Iris pigment epithelial cell (primary cell): Measurements from ENCODE around the gene ZNF410.
"Not testable (repeated sequence)": the region's sequence is repeated elsewhere in the genome, so short reads cannot be mapped to it uniquely, and the experiment has no call there.

ENCODE experiments used
- DNase-seq: peaks from one replicate; pipeline ENCODE4 v3.0.0-alpha.2; 2011; ENCODE audit warnings: low read depth

The ZNF410 gene

GRCh38 chr14:73887694-73888459 is 1.2 kb downstream of the ZNF410 start:
- no peak for DNase-seq

- DNase-seq, result peak; percentile 14
These were observed 1.7 kb downstream of the ZNF410 start for GRCh38 chr14:73888460-73888725.

GRCh38 chr14:73888971-73889370 is 2.3 kb downstream of the ZNF410 start:
- DNase-seq, result no peak

- DNase-seq, result no peak
These were observed 2.7 kb downstream of the ZNF410 start for GRCh38 chr14:73889376-73889775.

DNA sequence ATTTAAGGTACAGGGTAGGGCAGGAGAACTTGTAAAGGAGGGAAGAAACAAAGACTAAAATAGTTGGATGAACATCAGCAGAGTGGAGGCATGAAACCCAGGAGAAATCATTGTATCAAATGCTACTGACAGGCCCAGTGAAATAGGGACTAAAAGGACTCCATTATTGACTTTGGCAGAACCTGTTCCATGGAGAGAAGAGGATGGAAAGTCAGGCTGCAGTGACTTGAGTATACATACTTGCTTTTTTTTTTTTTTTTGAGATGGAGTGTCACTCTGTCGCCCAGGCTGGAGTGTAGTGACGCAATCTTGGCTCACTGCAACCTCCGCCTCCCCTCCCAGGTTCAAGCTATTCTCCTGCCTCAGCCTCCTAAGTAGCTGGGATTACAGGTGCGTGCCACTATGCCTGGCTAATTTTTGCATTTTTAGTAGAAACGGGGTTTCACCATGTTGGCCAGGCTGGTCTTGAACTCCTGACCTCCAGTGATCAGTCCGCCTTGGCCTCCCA is 7.6 kb downstream of the ZNF410 start:
- DNase-seq, result not testable (repeated sequence)

DNA sequence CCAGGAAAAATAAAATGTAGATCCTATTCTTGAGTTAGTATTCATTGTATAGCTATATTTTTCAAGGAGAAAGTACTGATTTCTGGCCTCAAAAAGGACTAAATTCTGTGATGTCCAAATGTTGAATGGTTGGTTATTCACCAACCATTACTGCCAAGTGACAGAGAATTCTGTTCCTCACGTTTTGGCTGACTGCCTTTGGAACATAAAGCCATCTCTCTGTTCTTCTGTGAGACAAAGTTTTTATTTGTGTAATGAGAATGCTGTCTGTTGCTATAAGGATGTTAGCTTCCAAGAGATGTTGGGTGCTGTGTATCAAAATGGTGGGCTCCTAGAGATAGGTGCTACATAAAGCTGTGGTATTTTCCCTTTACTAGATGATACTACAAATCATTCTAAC is 9.3 kb downstream of the ZNF410 start:
- DNase-seq, result no peak

DNA sequence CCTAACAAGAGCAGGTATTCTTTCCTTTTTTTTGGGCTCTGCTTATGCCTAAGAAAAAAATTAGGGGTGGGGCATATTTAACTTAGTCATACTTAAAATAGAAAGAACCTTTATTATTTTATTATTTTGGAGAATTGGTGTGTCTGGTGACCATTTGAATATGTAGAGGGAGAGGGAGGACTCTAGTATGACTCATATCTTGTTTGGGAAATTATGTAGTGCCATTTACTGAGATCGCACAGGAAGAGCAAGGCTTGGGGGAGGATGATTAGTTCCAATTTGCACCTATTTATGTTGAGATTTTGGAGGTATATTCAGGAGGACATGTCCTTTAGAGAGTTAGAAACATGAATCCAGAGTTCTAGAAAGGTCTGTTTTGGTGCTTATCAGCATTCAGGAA is 9.9 kb downstream of the ZNF410 start:
- DNase-seq, result peak; percentile 36

DNA sequence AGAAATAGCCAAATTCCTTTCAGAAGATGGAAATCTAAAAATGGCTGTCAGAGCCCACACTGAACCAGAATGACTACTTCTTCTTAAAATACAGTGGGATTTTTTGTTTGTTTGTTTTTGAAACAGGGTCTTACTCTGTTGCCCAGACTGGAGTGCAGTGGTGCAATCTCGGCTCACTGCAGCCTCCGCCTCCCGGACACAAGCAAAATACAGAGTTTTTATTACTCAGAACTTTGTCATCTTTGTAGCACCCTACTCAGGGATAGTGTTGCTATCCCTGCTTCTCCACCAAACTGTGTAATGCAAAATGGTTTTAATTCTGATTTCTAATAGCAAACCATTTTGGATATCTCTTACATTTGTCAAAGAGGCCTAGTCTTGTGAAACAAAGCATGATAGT is 16.4 kb downstream of the ZNF410 start:
- DNase-seq, result peak; percentile 30

DNA sequence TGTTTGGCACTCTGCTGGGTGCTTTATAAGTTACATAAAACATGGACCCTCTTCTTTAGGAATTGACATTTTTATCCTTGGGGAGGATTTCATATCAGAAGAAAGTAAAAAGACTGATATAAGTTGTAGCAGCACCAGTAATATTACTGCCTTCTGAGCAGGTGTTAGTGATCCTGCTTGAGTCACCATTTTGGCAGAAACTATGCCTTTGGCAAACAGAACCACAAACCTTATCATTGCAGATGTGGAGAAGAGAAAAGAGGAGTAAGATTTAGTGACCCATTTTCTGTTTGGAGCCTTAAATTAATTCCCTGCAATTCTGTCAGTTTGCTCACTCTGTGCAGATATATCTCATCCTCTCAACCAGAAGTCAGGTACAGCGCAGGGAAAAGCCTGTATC is 23.0 kb downstream of the ZNF410 start:
- DNase-seq, result peak; percentile 37

- DNase-seq, result peak; percentile 74
These were observed 26.6 kb downstream of the ZNF410 start for GRCh38 chr14:73913256-73913655.

DNA sequence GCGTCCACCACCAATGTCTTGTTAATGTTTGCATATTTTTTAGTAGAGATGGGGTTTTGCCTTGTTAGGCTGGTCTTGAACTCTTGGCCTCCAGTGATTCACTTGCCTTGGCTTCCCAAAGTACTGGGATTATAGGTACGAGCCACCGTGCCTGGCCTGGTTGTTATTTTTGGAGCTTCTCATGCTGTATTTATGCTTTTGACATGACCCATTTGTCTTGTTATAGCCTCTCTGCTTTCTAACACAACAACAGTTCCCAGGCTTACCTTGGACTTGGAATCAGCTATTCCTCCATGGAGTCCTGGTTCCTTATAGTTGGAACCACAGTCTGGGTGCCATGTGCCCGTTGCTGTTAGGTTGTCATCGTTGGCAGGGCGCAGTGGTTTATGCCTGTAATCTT is 29.7 kb downstream of the ZNF410 start:
- DNase-seq, result no peak

DNA sequence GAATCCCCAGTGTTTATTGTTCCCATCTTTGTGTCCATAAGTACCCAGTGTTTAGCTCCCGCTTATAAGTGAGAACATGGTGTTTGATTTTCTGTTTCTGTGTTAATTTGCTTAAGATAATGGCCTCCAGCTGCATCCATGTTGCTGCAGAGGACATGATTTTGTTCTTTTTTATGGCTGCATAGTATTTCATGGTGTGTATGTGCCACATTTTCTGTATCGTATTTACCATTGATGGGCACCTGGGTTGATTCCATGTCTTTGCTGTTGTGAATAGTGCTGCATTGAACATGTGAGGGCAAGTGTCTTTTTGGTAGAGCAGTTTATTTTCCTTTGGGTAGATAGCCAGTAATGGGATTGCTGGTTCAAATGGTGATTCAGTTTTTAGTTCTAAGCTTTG is 32.8 kb downstream of the ZNF410 start:
- not testable (repeated sequence) for DNase-seq

DNA sequence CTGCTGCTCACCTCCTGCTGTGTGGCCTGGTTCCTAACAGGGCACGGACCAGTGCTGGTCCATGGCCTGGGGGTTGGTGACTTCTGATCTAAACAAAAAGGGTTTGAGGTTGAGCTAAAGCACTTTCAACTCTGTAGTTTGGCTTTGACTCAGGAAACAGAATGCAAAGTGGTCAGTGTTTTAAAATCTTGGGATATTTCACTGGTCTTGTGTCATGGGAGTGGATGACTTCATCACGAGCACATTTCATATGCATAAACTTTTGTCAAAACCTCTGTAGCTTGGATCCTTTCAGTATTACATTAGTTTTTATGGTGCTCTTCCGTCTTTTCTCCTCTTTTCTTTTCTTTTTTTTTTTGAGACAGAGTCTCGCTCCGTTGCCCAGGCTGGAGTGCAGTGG is 37.7 kb downstream of the ZNF410 start:
- DNase-seq, result peak; percentile 18

DNA sequence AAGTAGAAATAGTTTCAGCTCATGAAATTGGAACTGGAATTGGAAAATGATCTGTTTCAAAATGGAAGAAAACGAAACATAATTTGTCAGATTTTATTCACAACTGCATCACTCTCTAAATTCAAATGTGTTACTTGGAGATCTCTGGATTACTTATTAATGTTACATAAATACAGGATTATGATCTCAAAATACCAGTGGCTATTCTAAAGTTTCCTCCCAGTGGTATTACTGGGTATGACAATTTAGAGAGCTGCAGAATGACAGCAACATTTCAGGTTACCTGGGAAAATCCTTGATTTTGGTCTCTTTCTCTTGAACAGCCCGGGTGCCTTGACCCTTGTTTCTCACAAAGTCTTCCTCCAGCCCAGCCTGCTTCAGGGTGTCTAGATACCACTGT is 49.0 kb downstream of the ZNF410 start:
- DNase-seq, result peak; percentile 19

DNA sequence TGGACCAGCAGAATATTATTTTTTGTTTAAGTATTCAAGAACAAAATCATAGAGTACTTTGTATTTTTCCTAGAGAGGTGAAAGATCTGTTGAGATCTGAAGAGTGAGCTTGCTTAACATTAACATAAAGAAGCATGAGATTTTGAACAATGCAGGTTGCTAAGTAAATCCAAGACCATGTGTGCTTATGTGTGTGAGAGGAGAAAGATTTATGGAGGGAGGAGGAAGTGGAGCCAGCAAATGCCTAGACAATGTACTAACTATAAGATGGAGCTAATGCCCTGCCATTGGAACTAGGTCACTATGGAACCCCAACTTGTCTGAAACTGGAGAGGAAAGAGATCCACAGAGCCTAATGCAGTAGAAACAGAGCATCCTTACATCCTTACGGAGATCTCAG is 49.9 kb downstream of the ZNF410 start:
- DNase-seq, result no peak

DNA sequence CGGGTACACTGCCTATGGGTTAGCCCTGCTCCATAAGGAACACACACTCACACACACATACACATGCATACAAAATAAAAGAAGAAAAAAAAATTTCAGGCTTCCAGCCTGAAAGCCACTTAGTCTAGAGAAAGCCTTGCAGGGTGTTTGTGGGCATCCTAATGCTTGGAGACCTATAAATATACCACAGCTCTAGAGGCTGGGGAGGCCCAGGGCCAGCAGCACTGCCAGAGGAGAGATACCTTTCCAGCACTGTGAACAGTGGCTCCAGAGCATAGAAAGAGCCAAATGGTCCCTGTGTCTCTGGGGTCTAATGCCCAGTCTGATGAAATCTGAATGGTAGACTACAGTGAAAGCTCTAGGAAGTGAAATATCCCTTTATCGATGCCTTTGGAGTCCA is 50.4 kb downstream of the ZNF410 start:
- DNase-seq, result no peak

DNA sequence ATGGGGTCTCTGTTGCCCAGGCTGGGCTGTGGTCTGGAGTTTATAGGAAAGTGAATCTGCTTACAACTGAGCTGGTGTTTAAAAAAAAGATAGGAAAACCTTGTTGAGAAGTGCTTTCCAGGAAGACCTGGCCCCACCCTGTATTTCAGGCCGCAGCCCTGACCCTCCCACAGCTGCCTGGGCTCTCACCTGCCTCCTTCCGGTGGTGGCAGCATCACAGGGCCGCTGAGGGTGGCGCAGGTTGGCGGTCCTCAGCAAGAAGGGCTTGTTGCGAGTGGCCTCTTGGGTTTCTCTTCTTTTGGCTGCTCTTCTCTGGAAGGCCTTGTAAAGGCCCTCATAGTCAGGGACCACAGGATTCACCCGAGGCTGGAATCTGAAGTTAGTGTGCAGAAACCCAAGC is 55.5 kb downstream of the ZNF410 start:
- no peak for DNase-seq

GRCh38 chr14:73943083-73943482 is 56.4 kb downstream of the ZNF410 start:
- DNase-seq, result peak; percentile 83

- DNase-seq, result no peak
These were observed 57.9 kb downstream of the ZNF410 start for GRCh38 chr14:73944432-73945158.

DNA sequence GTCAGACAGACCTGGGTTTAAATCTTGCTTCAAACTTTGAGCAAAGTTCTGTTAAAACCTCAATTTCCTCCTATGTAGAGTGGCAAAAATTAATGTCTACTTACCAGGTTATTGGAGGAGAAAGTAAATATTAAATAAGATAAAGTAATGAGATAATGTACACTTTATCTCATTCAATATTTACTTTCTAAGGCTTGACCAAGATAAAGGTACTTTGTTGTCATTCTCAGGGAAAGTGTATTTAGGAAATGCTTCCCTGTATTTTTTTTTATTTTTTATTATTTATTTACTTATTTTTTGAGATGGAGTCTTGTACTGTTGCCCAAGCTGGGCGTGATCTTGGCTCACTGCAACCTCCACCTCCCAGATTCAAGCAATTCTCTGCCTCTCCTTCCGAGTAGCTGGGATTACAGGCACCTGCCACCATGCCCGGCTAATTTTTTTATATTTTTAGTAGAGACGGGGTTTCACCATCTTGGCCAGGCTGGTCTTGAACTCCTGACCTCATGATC is 58.6 kb downstream of the ZNF410 start:
- DNase-seq, result no peak

DNA sequence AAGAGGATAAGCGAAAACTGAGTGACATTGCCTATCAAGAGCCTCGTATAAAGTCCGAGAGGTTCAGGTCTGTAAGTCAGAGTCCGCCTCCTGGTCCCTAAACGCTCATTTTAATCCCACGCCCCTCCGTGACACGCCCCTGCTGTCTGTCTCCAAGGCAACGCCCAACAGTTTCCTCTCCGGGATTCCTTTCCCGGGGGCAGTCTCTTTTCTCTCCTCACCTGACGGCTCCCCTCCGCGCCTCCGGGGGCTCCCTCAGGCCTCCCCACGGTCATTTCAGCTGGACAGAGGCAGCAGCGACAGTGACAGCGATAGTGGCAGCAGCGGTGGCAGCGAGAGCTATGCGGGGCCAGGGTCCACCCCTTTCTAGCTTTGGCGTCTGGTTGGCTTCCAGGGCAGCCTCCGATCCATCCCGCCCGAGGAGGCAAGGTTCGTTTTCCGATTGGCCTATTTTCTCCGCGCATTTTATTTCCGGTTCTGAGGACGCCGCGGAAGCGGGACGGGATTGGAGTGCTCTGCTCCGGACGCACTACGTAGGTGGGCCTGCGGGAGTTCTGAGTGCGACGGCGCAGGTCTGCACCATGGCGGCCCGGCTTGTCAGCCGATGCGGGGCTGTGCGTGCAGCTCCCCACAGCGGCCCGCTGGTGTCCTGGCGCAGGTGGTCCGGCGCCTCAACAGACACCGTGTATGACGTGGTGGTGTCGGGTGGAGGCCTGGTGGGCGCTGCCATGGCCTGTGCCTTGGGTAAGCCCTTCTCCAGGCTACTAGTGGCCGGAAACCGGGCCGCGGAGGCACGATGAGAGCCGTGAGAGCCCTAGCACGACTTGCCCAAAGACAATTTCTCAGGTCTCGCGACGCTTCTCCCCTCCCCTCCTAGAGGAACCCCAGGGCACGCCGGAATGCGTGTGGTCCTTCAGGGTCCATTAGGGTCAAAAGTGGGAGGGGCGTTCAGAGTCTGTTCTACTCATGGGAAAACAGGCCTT is 63.4 kb downstream of the ZNF410 start, which contains the start of the genes COQ6 and FAM161B:
Gene COQ6 (plus strand): TSS at position 551 of the 983 bp plus-strand sequence. CDS start 31 bp downstream, at position 582.
Gene FAM161B (minus strand): TSS at position 343 of the 983 bp plus-strand sequence. CDS start 68 bp downstream, at position 275.
- peak; percentile 98 for DNase-seq

DNA sequence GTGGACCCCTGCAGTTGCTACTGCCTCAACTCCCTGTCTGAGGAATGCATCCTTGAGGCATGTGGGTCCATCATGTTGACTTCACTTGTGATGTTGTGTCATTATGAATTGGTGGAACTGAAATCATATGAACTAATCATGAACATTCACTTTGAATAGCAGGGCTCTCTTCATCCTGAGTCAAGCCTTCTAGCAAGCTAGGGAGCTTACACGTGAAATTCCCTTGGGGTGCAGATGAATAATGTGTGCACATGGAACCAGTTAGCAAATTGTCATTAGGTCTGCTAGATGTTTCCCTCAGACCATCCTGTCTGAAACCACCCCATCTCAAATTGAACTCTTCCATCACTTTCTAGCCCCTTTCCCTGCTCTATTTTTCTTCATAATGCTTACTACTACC is 67.1 kb downstream of the ZNF410 start:
- DNase-seq, result no peak
